Measurements from ENCODE around the gene POLE. TPM values are rescaled to one million over a fixed set of nuclear protein-coding genes. Genes with fewer than 3 reads are reported as not detected.

POLE gene
- total and polyA plus RNA-seq, 9 of the 15 experiments (the other 6 are each of a cell fraction or from before 2014, with no cell fraction given): 2.4 to 154 (median 49.6) TPM

DNA sequence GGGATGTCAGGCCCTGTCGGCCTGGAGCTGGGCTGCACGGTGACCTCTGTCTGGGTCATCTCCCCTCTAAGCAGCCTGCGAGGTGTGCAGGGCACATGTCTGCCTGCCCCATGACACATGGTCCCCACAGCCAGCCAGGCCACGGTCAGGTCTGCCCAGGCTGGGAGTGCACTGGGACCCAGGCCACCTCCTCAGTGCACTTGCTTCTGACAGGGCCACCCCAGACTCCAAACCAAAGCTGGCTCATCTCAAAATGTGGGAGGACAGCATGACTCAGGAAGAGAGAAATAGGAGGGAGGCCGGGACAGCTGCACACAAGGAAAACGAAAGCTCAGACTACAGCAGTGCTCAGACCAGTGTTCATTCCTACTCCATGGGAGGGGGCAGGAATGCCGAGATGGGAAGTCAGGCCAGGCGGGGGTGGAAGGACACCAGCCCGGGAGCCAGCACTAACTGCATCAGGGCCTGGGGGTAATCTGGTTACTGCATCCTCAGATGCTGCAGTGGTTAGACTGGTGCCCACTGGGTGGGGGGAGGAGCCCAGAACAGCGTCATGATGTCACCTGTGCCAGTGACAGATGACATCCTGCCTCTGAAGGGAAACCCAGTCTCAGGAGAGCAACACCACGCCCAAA, 64.6 kb downstream of the POLE start (continued):
- TF ChIP-seq SMARCB1 (IDR thresholded peaks at IDR 0.05; ENCODE audit: insufficient read length, low read depth) (no peak), ESRRA (IDR thresholded peaks at IDR 0.05; ENCODE audit: borderline replicate concordance, low read depth) (no peak), ZNF780A (CRISPR knock-in tag; IDR thresholded peaks at IDR 0.05) (no peak), FOXK1 (CRISPR knock-in tag; IDR thresholded peaks at IDR 0.05; ENCODE audit: borderline replicate concordance) (no peak), MEF2A (IDR thresholded peaks at IDR 0.05; ENCODE audit: control insufficient read depth, low read depth, low read length) (no peak), CREB5 (CRISPR knock-in tag; IDR thresholded peaks at IDR 0.05) (no peak), TAF1 (IDR thresholded peaks at IDR 0.05; ENCODE audit: control insufficient read depth, extremely low read depth, insufficient read depth, low read length, severe bottlenecking) (no peak), ETV6 (IDR thresholded peaks at IDR 0.05; ENCODE audit: borderline replicate concordance in 1 of 2, low read depth in 2 of 2, low read length in 1 of 2) (no peak), ETV6 (CRISPR knock-in tag; IDR thresholded peaks at IDR 0.05; ENCODE audit: borderline replicate concordance) (no peak), NFIC (IDR thresholded peaks at IDR 0.05) (no peak), SREBF2 (CRISPR knock-in tag; IDR thresholded peaks at IDR 0.05) (no peak), MED1 (CRISPR knock-in tag; IDR thresholded peaks at IDR 0.05; ENCODE audit: borderline replicate concordance) (no peak), NFE2 (IDR thresholded peaks at IDR 0.05; ENCODE audit: low read depth) (peak; percentile 74), NR4A1 (CRISPR knock-in tag; IDR thresholded peaks at IDR 0.05) (no peak), NR4A1 (tag; IDR thresholded peaks at IDR 0.05) (no peak), FOS (IDR thresholded peaks at IDR 0.05; ENCODE audit: extremely low read depth, insufficient read length) (no peak), PHB (CRISPR knock-in tag; IDR thresholded peaks at IDR 0.05) (no peak), DMBX1 (CRISPR knock-in tag; IDR thresholded peaks at IDR 0.05; ENCODE audit: borderline replicate concordance) (no peak), ZNF668 (CRISPR knock-in tag; IDR thresholded peaks at IDR 0.05) (no peak), RNF2 (IDR thresholded peaks at IDR 0.05) (no peak), TAF9B (IDR thresholded peaks at IDR 0.05; ENCODE audit: partially characterized antibody) (no peak), JUND (IDR thresholded peaks at IDR 0.05; ENCODE audit: borderline replicate concordance, low read depth, low read length) (peak; percentile 1; the same call in 1 of the 2 replicates), JUND (tag; IDR thresholded peaks at IDR 0.05; ENCODE audit: borderline replicate concordance, low read depth, low read length) (no peak; the same call in 2 of the 3 replicates), ILK (tag; IDR thresholded peaks at IDR 0.05; ENCODE audit: borderline replicate concordance, low read depth) (no peak), SP1 (CRISPR knock-in tag; IDR thresholded peaks at IDR 0.05) (no peak), ZNF277 (CRISPR knock-in tag; IDR thresholded peaks at IDR 0.05; ENCODE audit: borderline replicate concordance) (no peak)
- TF ChIP-seq, protein P1, sequence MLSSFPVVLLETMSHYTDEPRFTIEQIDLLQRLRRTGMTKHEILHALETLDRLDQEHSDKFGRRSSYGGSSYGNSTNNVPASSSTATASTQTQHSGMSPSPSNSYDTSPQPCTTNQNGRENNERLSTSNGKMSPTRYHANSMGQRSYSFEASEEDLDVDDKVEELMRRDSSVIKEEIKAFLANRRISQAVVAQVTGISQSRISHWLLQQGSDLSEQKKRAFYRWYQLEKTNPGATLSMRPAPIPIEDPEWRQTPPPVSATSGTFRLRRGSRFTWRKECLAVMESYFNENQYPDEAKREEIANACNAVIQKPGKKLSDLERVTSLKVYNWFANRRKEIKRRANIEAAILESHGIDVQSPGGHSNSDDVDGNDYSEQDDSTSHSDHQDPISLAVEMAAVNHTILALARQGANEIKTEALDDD (IDR thresholded peaks at IDR 0.05): no peak
